Upper lobe of left lung (tissue), 4 donors: Measurements from ENCODE around the gene RDH12.

Experiments
- CTCF ChIP-seq, 6 experiments: fragments of 450-650 bp in 4 of 6; fragments of 200-600 bp in 2 of 6; sonication (generic) in 2 of 6; IDR thresholded peaks; one replicate each; pipeline ENCODE4 v1.5.1; 2016 to 2019; ENCODE audit warnings: antibody characterized with exemption in 6 of 6
- POLR2A ChIP-seq, 4 donors: fragments of 450-650 bp; IDR thresholded peaks; one replicate each; pipeline ENCODE4 v1.5.1; 2016 to 2017; ENCODE audit warnings: antibody characterized with exemption in 4 of 4, mild to moderate bottlenecking in 2 of 4
- POLR2AphosphoS5 ChIP-seq, 2 donors: sonication (generic); formaldehyde crosslinking; IDR thresholded peaks; one replicate each; pipeline ENCODE4 v1.5.1; 2017; ENCODE audit warnings: antibody characterized with exemption in 2 of 2

- no peak for TF ChIP-seq POLR2AphosphoS5 (IDR thresholded peaks at IDR 0.05)
- TF ChIP-seq CTCF (IDR thresholded peaks at IDR 0.05) = peak in 2 of 6 experiments; percentile 9 to 14
- no peak for TF ChIP-seq POLR2A (IDR thresholded peaks at IDR 0.05)
Measured at GRCh38 chr14:67674139-67674479, 27.6 kb upstream of the RDH12 start.
